Spleen (tissue), 7 donors: ENCODE measurements around the gene TMEM18.

Source experiments
- POLR2A ChIP-seq, 3 donors: fragments of 450-650 bp; IDR thresholded peaks; one replicate each; pipeline ENCODE4 v1.5.1; 2017; ENCODE audit warnings: antibody characterized with exemption in 3 of 3, mild to moderate bottlenecking in 1 of 3
- TF ChIP-seq, protein P1 (sequence below), 11 experiments: fragments of 200-600 bp in 7 of 11; fragments of 450-650 bp in 4 of 11; sonication (generic) in 4 of 11; IDR thresholded peaks in 8 of 11; conservative IDR thresholded peaks in 3 of 11; 1 replicate in 7 of 11; 2 replicates in 4 of 11; pipeline versions ENCODE4 v1.4.0 to v1.8.0; 2016 to 2021; ENCODE audit warnings: antibody characterized with exemption in 11 of 11, inconsistent platforms in 4 of 11, mild to moderate bottlenecking in 1 of 11
- donor health status: DM: no; HTN: no; CAD: no; lungs with moderate emphysema.
- donor health status: DM: no; HTN: no; CAD: no.
- donor health status: DM: no; HTN: no; CAD: no.

DNA sequence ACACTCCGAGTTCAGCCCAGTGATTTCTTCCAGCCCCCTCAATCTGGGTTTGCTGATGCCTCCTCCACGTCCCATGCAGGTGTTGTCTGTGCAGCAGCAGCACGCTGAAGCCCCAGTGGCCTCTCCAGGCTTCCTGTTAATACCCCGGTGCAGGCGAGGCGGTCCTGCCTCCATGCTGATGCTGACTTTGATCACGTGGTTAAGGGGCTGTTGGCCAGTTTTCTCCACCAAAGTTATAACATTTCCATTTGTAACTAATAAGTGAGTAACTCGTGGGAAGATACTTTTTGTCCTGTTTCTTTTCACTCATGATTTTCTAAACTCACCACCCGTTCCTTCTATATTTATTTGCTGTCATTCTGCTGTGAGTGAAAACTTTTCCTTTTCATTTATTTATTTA is 42.5 kb upstream of the TMEM18 start:
- TF ChIP-seq, protein P1, sequence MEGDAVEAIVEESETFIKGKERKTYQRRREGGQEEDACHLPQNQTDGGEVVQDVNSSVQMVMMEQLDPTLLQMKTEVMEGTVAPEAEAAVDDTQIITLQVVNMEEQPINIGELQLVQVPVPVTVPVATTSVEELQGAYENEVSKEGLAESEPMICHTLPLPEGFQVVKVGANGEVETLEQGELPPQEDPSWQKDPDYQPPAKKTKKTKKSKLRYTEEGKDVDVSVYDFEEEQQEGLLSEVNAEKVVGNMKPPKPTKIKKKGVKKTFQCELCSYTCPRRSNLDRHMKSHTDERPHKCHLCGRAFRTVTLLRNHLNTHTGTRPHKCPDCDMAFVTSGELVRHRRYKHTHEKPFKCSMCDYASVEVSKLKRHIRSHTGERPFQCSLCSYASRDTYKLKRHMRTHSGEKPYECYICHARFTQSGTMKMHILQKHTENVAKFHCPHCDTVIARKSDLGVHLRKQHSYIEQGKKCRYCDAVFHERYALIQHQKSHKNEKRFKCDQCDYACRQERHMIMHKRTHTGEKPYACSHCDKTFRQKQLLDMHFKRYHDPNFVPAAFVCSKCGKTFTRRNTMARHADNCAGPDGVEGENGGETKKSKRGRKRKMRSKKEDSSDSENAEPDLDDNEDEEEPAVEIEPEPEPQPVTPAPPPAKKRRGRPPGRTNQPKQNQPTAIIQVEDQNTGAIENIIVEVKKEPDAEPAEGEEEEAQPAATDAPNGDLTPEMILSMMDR (IDR thresholded peaks at IDR 0.05 in 8 of 11, conservative IDR thresholded peaks at IDR 0.05 in 3 of 11), result no peak
- no peak for TF ChIP-seq POLR2A (IDR thresholded peaks at IDR 0.05)
